Peyer's patch (tissue), 4 donors: ENCODE measurements around the gene VAMP2.

Experiments used
- CTCF ChIP-seq, 6 experiments: fragments of 450-650 bp in 4 of 6; fragments of 200-600 bp in 2 of 6; sonication (generic) in 1 of 6; IDR thresholded peaks; one replicate each; pipeline ENCODE4 v1.5.1; 2017 to 2019; ENCODE audit warnings: antibody characterized with exemption in 6 of 6, mild to moderate bottlenecking in 3 of 6, moderate library complexity in 1 of 6
- POLR2A ChIP-seq, 2 donors: fragments of 450-650 bp; IDR thresholded peaks; one replicate each; pipeline ENCODE4 v1.5.1; 2017; ENCODE audit warnings: antibody characterized with exemption in 2 of 2, mild to moderate bottlenecking in 2 of 2, moderate library complexity in 2 of 2

DNA sequence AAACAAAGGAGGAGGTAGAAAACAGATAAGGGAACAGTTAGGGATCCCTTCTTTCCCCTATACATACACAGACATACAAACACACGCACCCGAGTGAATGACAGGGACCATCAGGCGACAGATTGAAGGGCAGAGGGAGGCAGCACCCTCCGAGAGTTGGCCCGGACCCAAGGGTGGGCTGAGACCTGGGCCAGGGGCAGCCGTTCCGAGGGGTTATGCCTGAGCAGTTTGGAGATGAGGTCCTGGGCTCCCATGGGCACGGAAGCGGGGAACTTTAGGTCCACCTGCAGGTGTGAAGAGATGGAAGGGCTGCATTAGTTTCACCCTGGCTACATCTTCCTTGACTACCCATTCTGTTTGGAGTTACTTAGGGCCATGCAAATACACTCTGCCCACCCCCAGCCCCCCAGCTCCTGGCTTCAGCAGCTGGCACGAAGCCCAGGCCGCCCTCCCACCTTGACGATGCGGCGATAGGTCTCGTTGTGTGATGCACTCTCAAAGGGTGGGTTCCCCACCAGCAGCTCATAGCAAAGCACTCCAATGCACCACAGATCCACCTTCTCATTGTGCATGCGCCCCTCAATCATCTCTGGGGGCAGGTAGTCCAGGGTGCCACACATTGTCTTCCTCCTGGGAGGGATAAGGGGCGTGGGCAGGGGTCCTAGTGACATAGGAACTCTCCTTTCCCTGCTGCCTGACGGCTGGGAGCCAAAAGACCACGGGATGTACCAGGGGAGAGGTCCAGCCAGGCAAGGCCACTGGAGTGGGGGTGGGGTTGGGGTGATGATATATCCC, 42.2 kb upstream of the VAMP2 start:
- TF ChIP-seq CTCF (IDR thresholded peaks at IDR 0.05) = no peak
- no peak for TF ChIP-seq POLR2A (IDR thresholded peaks at IDR 0.05)
